GM18868 (cell line): Measurements from ENCODE around the gene CISD3.

Experiments
- ATAC-seq: cut with Tn5 transposase; IDR thresholded peaks from one replicate; pipeline ENCODE4 v1.9.1; 2021; ENCODE audit warnings: mild to moderate bottlenecking, moderate library complexity; ENCODE audit not compliant: unreplicated experiment

CISD3 gene

GRCh38 chr17:38727736-38728135 lies 2.4 kb upstream of the CISD3 start:
- no peak for ATAC-seq

GRCh38 chr17:38728290-38728831 lies 1.8 kb upstream of the CISD3 start:
- ATAC-seq = no peak

DNA sequence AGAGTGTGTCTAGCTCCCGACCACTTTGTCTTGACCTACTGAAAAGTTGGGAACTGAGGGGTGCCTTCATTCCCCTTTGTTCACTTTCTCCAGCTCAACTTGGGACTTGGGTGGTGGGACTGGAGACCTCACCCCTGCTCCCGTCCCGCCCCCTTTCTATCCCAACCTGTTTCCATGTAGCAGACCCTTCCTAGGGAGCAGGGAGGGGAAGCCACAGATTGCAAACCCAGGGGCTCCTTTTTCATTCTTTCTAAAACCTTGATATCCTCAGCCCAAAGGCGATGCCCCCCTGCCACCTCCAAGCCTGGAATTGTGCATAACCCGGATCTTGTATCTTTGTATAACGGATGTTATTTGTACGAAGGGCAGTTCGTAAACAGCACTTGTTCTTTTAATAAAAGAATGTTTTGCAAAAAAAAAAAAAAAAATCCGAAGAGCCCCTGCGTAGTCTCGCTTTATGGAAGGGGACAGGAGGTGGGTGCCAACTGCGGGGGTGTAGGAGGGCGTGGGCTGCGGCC lies 714 bp upstream of the CISD3 start:
- ATAC-seq = no peak

GRCh38 chr17:38730526-38731379 lies 612 bp downstream of the CISD3 start:
- ATAC-seq = no peak

DNA sequence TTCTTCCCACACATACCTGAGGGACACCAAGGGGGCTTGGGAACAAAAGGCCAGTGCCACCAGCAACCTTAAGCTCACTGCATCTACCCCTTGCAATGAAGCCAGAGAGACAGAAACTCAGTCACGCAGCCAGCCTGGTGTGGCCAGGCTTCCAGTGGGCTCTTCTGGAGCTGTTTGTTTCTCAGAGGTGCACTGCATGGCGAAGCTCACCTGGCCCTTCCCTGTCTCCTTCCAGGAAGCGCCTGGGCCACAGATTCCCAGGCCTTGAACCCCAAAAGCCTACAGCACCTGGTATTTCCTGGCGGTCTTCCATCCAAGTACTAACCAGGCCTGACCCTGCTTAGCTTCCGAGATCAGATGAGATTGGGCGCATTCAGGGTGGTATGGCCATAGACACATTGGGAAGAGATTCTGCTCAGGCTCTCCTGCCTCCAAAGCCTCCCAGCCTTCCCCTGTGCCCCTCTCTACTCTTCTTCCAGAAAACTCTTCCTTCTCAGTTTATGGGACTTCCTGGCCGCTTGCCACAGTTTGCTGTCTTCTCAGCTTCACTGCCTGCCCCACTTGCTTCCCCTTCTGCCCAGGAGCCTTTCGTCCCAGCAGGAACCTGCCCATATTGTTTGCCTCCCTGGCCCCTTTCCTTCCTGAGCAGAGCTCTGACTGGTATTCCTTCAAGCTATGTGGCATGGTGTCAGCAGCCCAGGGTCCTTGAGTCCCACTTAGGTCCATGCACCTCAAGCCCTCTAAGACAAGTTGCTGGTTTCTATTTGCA lies 1.6 kb downstream of the CISD3 start:
- ATAC-seq = no peak

DNA sequence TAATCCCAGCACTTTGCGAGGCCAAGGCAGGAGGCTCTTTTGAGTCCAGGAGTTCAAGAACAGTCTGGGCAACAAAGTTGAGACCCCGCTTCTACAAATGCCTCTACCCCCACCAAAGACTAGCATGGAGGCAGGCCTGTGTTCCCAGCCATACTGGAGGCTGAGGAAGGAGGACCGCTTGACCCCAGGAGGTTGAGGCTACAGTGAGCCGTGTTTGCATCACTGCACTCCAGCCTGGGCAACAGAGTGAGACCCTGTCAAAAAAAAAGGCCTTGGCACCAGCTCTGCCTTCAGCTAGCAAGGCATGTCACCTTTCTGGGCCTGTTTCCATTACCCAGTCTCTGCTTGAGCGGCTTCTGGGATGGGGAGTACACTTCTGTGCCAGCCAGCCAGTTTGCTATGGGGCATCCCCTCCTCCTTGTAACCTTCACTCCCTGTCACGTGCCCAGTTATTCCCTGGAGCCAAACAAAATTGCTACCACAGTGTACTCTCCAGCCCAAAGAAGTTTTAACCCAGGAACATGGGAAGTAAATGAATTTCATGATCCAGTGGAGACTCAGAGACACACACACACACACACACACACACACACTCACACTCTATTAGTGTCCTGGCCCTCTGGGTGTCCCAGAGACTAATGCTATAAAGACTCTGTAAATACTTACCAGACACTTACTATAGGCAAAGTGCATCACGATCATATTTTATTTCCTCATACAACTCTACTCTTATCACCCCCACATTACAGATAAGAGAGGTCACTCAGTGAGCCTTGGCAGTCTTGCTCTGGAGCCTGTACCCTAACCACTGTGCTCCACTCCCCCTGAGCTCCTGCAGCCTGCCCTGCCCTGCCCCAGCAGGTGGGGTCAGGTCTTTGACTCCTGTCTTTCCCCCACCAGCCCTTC lies 2.5 kb downstream of the CISD3 start:
- no peak for ATAC-seq

GRCh38 chr17:38733282-38733981 lies 3.3 kb downstream of the CISD3 start:
- ATAC-seq = no peak

DNA sequence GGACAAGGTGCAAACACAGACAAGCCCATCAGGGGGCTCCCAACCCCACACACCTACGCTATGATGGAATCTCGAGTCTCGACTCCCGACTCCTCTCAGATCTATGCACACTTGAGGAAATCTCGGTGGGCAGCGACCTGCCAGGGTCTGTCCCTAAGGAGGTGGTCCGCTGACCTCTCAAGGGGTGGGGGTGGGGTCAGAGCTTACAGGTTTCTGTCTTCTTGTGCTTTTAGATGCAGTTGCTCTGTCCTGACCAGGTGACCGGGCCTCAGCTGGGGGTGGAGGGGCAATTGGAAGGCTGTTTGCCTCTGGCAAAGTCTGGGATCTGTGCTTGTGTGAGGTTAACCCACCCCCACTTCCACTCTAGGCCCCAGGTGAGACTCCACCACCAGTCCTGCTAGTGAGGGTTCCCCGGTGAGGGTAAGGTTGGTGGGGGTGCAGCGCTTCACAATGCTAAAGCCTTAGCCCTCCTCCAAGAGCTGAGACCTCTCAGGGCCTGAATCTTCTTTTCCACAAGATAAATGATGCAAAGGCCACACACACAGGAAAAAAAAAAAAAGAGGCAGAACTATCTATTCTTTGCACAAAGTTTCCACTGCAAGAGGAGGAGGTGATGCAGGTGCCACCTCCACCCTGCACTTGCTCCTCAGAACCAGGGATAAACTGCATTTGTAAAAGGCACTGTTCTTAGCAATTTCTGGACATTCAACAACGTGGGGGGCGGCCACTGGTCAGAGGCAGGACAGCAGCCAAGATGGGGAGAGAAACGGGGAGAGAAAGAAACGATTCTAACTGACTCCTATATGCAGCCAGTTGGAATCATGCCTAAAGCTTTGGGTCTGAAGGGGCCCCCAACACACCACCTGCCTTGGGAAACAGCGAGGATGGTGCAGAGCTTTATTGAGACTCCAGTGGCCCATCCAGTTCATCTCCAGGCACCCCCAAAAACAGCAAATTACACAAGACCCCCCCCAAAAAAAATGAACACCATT lies 4.1 kb downstream of the CISD3 start:
- ATAC-seq = no peak

GRCh38 chr17:38735161-38735997 lies 5.2 kb downstream of the CISD3 start:
- no peak for ATAC-seq

- ATAC-seq = no peak
These were observed 8.0 kb downstream of the CISD3 start for GRCh38 chr17:38738007-38738662.

DNA sequence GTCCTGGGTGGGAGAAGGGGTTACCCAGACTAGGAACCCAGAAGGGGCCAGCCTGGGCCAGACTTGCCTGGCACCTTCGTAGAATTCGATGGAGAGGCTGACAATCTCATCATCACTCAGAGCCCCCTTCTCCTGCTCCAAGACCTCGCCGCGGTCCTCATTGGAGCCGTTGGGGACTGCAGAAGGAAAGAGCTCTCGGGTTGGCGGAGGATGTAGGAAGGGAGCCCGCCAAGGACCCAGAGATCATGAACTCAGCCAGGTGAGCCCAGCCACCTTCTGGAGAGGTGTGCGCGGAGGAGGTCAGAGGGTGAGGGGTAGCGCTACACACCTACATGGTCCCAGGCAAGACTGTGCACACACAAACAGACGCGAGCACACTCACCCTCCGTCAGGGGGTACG lies 8.5 kb downstream of the CISD3 start:
- no peak for ATAC-seq

- ATAC-seq = no peak
These were observed 9.2 kb downstream of the CISD3 start for GRCh38 chr17:38739305-38739704.

DNA sequence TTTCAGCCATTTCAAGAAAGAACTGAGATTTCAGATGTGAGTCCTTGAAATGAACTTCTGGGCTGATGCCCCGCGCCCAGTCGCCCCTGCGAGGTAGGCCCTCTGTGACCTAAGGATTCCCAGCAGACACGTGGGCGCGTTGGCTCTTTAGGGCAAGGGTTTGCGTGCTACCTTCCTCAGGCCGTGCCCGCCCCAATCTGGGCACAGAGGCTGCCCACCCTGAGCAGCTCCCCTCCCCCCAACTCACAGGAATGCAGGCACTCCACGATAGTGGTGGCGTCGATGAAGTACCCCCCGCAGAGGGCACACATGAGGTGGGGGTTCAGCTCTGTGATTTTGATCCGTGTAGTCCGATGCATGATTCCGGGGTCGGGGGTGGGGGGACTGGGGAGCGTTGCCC lies 9.9 kb downstream of the CISD3 start:
- ATAC-seq = no peak

DNA sequence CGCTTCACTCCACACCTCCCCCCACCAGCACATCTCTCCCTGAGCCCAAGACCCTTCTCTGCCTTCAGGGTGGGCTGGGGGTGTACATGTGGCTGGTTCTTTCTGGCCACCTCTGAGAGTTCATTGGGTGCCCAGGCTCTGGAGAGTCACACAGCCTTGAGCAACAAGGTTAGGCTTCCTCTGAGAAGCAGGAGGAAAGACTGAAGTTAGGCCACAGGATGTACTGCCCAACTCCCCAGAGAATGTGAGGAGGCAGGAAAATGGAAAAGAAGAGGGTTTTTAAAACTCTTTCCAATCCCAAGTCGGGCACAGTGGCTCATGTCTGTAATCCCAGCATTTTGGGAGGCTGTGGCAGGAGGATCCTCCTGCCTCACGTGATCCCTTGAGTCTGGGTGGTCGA lies 10.7 kb downstream of the CISD3 start:
- ATAC-seq = no peak

DNA sequence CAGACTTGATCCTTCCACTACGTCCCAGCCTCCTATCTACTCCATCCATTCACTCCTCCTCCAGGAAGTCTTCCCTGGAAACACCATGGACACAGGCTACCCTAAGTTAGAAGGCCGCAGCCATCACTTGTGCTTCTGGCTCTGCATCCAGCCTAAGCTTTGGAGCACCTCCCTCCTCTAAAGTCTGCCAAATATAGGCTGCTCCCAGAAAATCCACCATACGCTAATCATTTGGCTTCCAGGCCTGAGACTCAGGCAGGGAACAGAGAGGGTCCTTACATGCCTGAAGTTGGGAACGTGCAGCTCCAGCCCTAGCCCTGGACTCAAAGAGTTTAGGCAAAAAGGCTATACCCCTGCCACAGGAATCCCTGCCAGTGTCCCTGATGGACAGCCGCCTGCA lies 11.3 kb downstream of the CISD3 start:
- ATAC-seq = no peak

DNA sequence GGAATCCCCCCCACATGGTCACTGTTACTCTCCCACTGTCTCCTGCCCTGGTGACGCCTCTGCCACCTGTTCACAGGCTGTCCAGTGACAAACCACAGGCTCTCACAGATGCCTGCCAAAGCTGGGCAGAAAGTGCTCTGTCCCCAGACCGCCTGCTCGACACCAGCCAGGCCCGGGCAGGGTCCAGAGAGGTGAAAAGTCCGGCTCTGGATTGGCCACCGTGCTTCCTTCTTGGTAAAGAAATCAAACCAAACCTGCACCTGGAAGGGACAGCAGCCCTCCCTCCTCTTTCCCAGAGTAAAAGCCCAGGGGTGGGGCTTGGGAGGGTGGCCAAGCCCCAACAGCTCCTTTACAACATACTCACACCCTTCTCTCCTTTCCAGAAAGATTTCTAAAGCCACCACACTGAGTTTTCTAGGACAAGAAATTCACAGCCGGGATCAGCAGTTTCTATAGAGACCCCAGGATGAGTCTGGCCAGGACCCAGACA lies 11.8 kb downstream of the CISD3 start:
- ATAC-seq = no peak
